22Rv1 (cell line): ENCODE results near the gene GLCE.

Experiments used
- CTCF ChIP-seq: fragments of 450-650 bp; IDR thresholded peaks from 2 replicates; pipeline ENCODE4 v1.5.1; 2017; ENCODE audit warnings: mild to moderate bottlenecking
- ZFX ChIP-seq: fragments of 450-650 bp; IDR thresholded peaks from 2 replicates; pipeline ENCODE4 v1.6.1; 2017; ENCODE audit warnings: antibody characterized with exemption, borderline replicate concordance

- TF ChIP-seq CTCF = no peak
- TF ChIP-seq ZFX = no peak
Measured at GRCh38 chr15:69154684-69155083, 5.8 kb upstream of the GLCE start.
